ENCODE measurements around the gene CEP97.

Gene CEP97

GRCh38 chr3:101779047-101779821 is 54.8 kb downstream of the CEP97 start, which contains the start of gene NXPE3 (continued):
- TF ChIP-seq, protein P1, sequence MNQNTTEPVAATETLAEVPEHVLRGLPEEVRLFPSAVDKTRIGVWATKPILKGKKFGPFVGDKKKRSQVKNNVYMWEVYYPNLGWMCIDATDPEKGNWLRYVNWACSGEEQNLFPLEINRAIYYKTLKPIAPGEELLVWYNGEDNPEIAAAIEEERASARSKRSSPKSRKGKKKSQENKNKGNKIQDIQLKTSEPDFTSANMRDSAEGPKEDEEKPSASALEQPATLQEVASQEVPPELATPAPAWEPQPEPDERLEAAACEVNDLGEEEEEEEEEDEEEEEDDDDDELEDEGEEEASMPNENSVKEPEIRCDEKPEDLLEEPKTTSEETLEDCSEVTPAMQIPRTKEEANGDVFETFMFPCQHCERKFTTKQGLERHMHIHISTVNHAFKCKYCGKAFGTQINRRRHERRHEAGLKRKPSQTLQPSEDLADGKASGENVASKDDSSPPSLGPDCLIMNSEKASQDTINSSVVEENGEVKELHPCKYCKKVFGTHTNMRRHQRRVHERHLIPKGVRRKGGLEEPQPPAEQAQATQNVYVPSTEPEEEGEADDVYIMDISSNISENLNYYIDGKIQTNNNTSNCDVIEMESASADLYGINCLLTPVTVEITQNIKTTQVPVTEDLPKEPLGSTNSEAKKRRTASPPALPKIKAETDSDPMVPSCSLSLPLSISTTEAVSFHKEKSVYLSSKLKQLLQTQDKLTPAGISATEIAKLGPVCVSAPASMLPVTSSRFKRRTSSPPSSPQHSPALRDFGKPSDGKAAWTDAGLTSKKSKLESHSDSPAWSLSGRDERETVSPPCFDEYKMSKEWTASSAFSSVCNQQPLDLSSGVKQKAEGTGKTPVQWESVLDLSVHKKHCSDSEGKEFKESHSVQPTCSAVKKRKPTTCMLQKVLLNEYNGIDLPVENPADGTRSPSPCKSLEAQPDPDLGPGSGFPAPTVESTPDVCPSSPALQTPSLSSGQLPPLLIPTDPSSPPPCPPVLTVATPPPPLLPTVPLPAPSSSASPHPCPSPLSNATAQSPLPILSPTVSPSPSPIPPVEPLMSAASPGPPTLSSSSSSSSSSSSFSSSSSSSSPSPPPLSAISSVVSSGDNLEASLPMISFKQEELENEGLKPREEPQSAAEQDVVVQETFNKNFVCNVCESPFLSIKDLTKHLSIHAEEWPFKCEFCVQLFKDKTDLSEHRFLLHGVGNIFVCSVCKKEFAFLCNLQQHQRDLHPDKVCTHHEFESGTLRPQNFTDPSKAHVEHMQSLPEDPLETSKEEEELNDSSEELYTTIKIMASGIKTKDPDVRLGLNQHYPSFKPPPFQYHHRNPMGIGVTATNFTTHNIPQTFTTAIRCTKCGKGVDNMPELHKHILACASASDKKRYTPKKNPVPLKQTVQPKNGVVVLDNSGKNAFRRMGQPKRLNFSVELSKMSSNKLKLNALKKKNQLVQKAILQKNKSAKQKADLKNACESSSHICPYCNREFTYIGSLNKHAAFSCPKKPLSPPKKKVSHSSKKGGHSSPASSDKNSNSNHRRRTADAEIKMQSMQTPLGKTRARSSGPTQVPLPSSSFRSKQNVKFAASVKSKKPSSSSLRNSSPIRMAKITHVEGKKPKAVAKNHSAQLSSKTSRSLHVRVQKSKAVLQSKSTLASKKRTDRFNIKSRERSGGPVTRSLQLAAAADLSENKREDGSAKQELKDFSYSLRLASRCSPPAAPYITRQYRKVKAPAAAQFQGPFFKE (tag by site-specific recombination; IDR thresholded peaks at IDR 0.05; ENCODE audit: borderline replicate concordance), result no peak
- TF ChIP-seq, protein P2, sequence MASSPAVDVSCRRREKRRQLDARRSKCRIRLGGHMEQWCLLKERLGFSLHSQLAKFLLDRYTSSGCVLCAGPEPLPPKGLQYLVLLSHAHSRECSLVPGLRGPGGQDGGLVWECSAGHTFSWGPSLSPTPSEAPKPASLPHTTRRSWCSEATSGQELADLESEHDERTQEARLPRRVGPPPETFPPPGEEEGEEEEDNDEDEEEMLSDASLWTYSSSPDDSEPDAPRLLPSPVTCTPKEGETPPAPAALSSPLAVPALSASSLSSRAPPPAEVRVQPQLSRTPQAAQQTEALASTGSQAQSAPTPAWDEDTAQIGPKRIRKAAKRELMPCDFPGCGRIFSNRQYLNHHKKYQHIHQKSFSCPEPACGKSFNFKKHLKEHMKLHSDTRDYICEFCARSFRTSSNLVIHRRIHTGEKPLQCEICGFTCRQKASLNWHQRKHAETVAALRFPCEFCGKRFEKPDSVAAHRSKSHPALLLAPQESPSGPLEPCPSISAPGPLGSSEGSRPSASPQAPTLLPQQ (tag by site-specific recombination; IDR thresholded peaks at IDR 0.05), result no peak
- TF ChIP-seq ZNF747 (tag by site-specific recombination; IDR thresholded peaks at IDR 0.05) (no peak), ZNF433 (tag by site-specific recombination; IDR thresholded peaks at IDR 0.05; ENCODE audit: low read depth) (no peak), ZBTB17 (tag by site-specific recombination; IDR thresholded peaks at IDR 0.05) (peak; percentile 77), HOXA7 (CRISPR knock-in tag; IDR thresholded peaks at IDR 0.05; ENCODE audit: borderline replicate concordance) (no peak), MZF1 (tag by site-specific recombination; IDR thresholded peaks at IDR 0.05; ENCODE audit: borderline replicate concordance) (no peak), TRIM28 (IDR thresholded peaks at IDR 0.05; ENCODE audit: borderline replicate concordance, low read length) (no peak), ZNF521 (tag by site-specific recombination; IDR thresholded peaks at IDR 0.05) (no peak), ZNF777 (tag by site-specific recombination; IDR thresholded peaks at IDR 0.05; ENCODE audit: borderline replicate concordance) (peak; percentile 23; the same call in 1 of the 2 replicates), ZNF701 (tag by site-specific recombination; IDR thresholded peaks at IDR 0.05) (no peak), ZIC2 (tag by site-specific recombination; IDR thresholded peaks at IDR 0.05) (peak; percentile 70), ZNF664 (tag by site-specific recombination; IDR thresholded peaks at IDR 0.05) (no peak), HOXD13 (CRISPR knock-in tag; IDR thresholded peaks at IDR 0.05; ENCODE audit: borderline replicate concordance) (no peak), ZNF654 (tag by site-specific recombination; IDR thresholded peaks at IDR 0.05; ENCODE audit: low read depth) (no peak), ZNF10 (tag by site-specific recombination; IDR thresholded peaks at IDR 0.05) (peak; percentile 71; the same call in 1 of the 2 replicates), KLF17 (tag by site-specific recombination; IDR thresholded peaks at IDR 0.05) (no peak), ZNF223 (tag by site-specific recombination; IDR thresholded peaks at IDR 0.05) (no peak)
- TF ChIP-seq, protein P3, sequence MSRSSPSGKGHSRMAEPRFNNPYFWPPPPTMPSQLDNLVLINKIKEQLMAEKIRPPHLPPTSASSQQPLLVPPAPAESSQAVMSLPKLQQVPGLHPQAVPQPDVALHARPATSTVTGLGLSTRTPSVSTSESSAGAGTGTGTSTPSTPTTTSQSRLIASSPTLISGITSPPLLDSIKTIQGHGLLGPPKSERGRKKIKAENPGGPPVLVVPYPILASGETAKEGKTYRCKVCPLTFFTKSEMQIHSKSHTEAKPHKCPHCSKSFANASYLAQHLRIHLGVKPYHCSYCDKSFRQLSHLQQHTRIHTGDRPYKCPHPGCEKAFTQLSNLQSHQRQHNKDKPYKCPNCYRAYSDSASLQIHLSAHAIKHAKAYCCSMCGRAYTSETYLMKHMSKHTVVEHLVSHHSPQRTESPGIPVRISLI (tag by site-specific recombination; IDR thresholded peaks at IDR 0.05), result no peak
- TF ChIP-seq, protein P4, sequence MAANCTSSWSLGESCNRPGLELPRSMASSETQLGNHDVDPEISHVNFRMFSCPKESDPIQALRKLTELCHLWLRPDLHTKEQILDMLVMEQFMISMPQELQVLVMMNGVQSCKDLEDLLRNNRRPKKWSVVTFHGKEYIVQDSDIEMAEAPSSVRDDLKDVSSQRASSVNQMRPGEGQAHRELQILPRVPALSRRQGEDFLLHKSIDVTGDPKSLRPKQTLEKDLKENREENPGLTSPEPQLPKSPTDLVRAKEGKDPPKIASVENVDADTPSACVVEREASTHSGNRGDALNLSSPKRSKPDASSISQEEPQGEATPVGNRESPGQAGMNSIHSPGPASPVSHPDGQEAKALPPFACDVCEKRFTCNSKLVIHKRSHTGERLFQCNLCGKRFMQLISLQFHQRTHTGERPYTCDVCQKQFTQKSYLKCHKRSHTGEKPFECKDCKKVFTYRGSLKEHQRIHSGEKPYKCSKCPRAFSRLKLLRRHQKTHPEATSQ (tag by site-specific recombination; IDR thresholded peaks at IDR 0.05), result no peak
- TF ChIP-seq, protein P5, sequence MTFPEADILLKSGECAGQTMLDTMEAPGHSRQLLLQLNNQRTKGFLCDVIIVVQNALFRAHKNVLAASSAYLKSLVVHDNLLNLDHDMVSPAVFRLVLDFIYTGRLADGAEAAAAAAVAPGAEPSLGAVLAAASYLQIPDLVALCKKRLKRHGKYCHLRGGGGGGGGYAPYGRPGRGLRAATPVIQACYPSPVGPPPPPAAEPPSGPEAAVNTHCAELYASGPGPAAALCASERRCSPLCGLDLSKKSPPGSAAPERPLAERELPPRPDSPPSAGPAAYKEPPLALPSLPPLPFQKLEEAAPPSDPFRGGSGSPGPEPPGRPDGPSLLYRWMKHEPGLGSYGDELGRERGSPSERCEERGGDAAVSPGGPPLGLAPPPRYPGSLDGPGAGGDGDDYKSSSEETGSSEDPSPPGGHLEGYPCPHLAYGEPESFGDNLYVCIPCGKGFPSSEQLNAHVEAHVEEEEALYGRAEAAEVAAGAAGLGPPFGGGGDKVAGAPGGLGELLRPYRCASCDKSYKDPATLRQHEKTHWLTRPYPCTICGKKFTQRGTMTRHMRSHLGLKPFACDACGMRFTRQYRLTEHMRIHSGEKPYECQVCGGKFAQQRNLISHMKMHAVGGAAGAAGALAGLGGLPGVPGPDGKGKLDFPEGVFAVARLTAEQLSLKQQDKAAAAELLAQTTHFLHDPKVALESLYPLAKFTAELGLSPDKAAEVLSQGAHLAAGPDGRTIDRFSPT (tag by site-specific recombination; IDR thresholded peaks at IDR 0.05), result peak; percentile 74
- TF ChIP-seq, protein P6, sequence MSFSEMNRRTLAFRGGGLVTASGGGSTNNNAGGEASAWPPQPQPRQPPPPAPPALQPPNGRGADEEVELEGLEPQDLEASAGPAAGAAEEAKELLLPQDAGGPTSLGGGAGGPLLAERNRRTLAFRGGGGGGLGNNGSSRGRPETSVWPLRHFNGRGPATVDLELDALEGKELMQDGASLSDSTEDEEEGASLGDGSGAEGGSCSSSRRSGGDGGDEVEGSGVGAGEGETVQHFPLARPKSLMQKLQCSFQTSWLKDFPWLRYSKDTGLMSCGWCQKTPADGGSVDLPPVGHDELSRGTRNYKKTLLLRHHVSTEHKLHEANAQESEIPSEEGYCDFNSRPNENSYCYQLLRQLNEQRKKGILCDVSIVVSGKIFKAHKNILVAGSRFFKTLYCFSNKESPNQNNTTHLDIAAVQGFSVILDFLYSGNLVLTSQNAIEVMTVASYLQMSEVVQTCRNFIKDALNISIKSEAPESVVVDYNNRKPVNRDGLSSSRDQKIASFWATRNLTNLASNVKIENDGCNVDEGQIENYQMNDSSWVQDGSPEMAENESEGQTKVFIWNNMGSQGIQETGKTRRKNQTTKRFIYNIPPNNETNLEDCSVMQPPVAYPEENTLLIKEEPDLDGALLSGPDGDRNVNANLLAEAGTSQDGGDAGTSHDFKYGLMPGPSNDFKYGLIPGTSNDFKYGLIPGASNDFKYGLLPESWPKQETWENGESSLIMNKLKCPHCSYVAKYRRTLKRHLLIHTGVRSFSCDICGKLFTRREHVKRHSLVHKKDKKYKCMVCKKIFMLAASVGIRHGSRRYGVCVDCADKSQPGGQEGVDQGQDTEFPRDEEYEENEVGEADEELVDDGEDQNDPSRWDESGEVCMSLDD (tag by site-specific recombination; IDR thresholded peaks at IDR 0.05), result peak; percentile 57; the same call in 1 of the 2 replicates

All from HEK293 (cell line).